Transverse colon (tissue), 3 donors: ENCODE results near the gene HOXC13.

Source experiments
- POLR2A ChIP-seq: fragments of 450-650 bp; IDR thresholded peaks from one replicate; pipeline ENCODE4 v1.6.1; 2016; ENCODE audit warnings: antibody characterized with exemption, mild to moderate bottlenecking, moderate library complexity
- TF ChIP-seq, protein P1 (sequence below), 5 experiments: fragments of 200-600 bp in 3 of 5; fragments of 450-650 bp in 2 of 5; sonication (generic) in 3 of 5; IDR thresholded peaks; 1 replicate in 2 of 5; 2 replicates in 3 of 5; pipeline ENCODE4 v1.5.1; 2016 to 2017; ENCODE audit warnings: antibody characterized with exemption in 5 of 5, inconsistent platforms in 3 of 5, mild to moderate bottlenecking in 2 of 5, moderate library complexity in 1 of 5

DNA sequence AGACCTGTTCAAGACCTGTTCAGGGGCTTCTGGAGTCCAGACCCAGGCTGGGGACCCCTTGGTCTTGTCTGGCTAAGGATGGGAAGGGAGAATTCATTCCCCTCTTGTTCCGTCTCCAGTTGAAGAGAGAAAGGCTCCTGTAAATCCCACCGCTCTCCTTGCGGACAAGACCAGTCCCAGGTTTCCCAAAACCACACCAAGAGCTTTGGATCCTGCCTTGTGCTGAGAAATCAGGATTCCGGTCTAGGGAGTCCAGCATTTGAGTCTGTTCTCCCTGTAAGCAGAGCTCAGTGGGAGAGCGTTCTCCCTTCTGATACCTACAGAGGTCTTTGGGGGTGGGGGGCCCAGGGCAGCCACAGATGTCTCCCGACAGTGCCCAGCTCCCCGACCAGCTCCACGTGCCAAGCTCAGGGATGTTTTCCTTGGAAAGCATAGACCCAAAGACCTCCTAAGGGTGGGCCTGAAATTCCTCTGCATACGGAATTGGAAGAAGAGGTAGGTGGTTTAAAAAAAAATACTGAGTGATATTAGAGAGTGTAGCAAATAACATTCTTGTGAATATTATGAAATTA, 1.9 kb downstream of the HOXC13 start:
- TF ChIP-seq, protein P1, sequence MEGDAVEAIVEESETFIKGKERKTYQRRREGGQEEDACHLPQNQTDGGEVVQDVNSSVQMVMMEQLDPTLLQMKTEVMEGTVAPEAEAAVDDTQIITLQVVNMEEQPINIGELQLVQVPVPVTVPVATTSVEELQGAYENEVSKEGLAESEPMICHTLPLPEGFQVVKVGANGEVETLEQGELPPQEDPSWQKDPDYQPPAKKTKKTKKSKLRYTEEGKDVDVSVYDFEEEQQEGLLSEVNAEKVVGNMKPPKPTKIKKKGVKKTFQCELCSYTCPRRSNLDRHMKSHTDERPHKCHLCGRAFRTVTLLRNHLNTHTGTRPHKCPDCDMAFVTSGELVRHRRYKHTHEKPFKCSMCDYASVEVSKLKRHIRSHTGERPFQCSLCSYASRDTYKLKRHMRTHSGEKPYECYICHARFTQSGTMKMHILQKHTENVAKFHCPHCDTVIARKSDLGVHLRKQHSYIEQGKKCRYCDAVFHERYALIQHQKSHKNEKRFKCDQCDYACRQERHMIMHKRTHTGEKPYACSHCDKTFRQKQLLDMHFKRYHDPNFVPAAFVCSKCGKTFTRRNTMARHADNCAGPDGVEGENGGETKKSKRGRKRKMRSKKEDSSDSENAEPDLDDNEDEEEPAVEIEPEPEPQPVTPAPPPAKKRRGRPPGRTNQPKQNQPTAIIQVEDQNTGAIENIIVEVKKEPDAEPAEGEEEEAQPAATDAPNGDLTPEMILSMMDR (IDR thresholded peaks at IDR 0.05): no peak
- no peak for TF ChIP-seq POLR2A
